ENCODE measurements around the gene CCDC88B.
A peak's percentile ranks its signal among the peaks of the same experiment; 100 is the strongest.

CCDC88B gene

DNA sequence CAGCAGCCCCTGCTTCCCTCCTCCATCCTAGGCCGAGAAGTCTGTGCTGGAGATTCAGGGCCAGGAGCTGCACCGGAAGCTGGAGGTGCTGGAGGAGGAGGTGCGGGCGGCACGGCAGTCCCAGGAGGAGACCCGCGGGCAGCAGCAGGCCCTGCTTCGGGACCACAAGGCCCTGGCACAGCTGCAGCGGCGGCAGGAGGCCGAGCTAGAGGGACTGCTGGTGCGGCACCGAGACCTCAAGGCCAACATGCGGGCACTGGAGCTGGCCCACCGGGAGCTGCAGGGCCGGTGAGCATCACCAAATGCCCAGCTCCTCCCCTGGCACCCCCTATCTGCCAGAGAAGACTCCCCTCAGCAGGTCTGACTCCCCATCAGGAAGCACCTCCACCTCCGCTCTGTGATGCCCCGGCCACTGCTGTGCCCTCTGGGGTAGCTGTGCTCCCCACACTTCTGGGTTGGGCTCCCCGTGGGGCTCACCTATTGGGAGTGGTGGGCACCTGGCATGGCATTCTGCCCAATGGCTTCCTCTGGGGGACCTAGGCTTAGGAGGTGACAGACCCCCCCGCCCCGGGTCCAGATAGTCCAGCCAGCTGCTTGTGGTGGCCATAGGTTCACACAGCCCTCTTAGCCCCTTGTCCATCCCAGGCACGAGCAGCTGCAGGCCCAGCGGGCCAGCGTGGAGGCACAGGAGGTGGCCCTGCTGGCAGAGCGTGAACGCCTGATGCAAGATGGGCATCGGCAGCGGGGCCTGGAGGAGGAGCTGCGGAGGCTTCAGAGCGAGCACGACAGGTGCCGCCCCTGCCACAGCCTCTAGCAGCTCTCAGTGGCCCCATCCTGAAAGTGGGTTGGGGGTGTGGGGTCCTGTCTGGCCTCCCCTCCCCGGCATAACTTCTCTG is 12.3 kb downstream of the CCDC88B start:
- no peak for TF ChIP-seq FOXP2 (optimal IDR thresholded peaks at IDR 0.05; ENCODE audit: borderline replicate concordance, extremely low read depth, extremely low read length, insufficient read depth)
- TF ChIP-seq TAF1 (IDR thresholded peaks at IDR 0.05; ENCODE audit: borderline replicate concordance, insufficient read depth, low read length), result no peak
- TF ChIP-seq SIN3A (IDR thresholded peaks at IDR 0.05; ENCODE audit: borderline replicate concordance, insufficient read depth, low read length), result no peak

DNA sequence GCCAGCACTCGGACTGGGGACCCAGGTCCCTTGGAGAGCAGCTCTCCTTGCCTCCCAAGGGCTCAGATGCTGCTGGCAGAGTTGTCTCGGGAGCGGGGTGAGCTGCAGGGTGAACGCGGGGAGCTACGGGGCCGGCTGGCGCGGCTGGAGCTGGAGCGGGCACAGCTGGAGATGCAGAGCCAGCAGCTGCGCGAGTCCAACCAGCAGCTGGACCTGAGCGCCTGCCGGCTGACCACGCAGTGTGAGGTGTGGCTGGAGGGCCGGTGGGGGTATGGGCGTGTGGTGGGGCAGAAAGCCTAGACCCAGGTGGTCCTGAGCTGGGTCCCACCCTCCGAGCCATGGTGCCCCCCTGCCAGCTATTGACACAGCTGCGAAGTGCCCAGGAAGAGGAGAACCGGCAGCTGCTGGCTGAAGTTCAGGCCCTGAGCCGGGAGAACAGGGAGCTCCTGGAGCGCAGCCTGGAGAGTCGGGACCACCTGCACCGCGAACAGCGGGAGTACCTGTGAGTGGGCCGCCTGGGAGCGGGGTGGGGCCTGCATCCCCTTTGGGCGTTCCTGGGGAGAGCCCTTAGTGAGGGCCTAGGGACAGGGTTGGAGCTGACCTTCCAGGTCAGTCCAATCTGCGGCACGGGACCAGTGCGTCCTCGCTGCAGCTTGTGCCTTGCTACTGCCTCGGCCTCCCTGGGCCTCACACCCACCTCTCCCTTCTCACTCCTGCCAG is 13.2 kb downstream of the CCDC88B start:
- no peak for TF ChIP-seq TAF1 (IDR thresholded peaks at IDR 0.05; ENCODE audit: borderline replicate concordance, insufficient read depth, low read length)
- TF ChIP-seq SIN3A (IDR thresholded peaks at IDR 0.05; ENCODE audit: borderline replicate concordance, insufficient read depth, low read length), result no peak
- no peak for TF ChIP-seq FOXP2 (optimal IDR thresholded peaks at IDR 0.05; ENCODE audit: borderline replicate concordance, extremely low read depth, extremely low read length, insufficient read depth)
- TF ChIP-seq POLR2AphosphoS5 (IDR thresholded peaks at IDR 0.05; ENCODE audit: low read depth, low read length), result no peak
- TF ChIP-seq, protein P1, sequence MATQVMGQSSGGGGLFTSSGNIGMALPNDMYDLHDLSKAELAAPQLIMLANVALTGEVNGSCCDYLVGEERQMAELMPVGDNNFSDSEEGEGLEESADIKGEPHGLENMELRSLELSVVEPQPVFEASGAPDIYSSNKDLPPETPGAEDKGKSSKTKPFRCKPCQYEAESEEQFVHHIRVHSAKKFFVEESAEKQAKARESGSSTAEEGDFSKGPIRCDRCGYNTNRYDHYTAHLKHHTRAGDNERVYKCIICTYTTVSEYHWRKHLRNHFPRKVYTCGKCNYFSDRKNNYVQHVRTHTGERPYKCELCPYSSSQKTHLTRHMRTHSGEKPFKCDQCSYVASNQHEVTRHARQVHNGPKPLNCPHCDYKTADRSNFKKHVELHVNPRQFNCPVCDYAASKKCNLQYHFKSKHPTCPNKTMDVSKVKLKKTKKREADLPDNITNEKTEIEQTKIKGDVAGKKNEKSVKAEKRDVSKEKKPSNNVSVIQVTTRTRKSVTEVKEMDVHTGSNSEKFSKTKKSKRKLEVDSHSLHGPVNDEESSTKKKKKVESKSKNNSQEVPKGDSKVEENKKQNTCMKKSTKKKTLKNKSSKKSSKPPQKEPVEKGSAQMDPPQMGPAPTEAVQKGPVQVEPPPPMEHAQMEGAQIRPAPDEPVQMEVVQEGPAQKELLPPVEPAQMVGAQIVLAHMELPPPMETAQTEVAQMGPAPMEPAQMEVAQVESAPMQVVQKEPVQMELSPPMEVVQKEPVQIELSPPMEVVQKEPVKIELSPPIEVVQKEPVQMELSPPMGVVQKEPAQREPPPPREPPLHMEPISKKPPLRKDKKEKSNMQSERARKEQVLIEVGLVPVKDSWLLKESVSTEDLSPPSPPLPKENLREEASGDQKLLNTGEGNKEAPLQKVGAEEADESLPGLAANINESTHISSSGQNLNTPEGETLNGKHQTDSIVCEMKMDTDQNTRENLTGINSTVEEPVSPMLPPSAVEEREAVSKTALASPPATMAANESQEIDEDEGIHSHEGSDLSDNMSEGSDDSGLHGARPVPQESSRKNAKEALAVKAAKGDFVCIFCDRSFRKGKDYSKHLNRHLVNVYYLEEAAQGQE (IDR thresholded peaks at IDR 0.05; ENCODE audit: insufficient read depth in 1 of 2, low read depth in 2 of 2, low read length in 2 of 2), result no peak

GRCh38 chr11:64353715-64354506 is 13.9 kb downstream of the CCDC88B start:
- no peak for TF ChIP-seq FOXP2 (optimal IDR thresholded peaks at IDR 0.05; ENCODE audit: borderline replicate concordance, extremely low read depth, extremely low read length, insufficient read depth)
- TF ChIP-seq, protein P1 (IDR thresholded peaks at IDR 0.05; ENCODE audit: insufficient read depth in 1 of 2, low read depth in 2 of 2, low read length in 2 of 2), result no peak
- no peak for TF ChIP-seq SIN3A (IDR thresholded peaks at IDR 0.05; ENCODE audit: borderline replicate concordance, insufficient read depth, low read length)
- no peak for TF ChIP-seq POLR2AphosphoS5 (IDR thresholded peaks at IDR 0.05; ENCODE audit: low read depth, low read length)

GRCh38 chr11:64355078-64355940 is 15.3 kb downstream of the CCDC88B start:
- TF ChIP-seq POLR2AphosphoS5 (IDR thresholded peaks at IDR 0.05; ENCODE audit: low read depth, low read length), result no peak
- TF ChIP-seq FOXP2 (optimal IDR thresholded peaks at IDR 0.05; ENCODE audit: borderline replicate concordance, extremely low read depth, extremely low read length, insufficient read depth), result peak; percentile 72

DNA sequence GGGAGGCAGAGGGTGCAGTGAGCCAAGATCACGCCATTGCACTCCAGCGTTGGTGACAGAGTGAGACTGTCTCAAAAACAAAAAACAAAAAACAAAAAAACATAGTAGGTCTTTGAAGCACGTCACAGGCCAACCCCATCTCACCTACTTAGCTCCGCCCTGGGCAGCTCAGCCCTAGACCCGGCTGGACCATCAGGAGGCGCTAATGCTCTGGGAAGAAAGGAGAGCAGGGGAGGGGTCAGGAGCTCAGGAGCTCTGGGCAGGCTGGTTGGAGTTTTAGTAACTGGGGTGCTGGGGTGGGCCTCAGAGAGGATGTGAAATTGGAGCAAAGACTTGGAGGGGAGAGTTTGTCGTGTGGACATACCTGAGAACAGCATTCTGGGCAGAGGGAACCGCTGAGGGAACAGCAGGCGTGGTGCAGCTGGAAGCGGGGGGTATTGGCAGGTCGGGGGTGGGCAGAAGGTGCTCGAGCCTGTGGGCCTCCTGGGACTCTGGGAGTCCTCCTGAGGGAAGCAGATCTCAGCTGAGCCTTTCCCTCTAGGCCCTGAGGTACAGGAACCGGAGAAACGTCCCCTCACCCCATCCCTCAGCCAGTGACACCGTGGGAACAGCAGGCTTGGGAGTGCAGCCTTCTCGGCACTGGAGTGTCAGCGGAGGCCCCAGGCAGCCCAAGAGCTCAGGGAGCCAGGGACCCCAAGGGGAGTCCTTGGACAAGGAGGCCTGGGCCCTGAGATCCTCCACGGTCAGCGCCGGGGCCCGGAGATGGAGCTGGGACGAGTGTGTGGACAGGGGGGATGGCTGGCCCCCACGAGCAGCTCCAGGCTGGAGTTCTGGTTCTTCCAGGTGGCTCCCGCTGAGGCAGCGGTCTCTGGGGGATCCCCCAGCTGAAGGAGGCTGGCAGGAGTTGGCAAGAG is 16.8 kb downstream of the CCDC88B start:
- no peak for TF ChIP-seq SIN3A (IDR thresholded peaks at IDR 0.05; ENCODE audit: borderline replicate concordance, insufficient read depth, low read length)

DNA sequence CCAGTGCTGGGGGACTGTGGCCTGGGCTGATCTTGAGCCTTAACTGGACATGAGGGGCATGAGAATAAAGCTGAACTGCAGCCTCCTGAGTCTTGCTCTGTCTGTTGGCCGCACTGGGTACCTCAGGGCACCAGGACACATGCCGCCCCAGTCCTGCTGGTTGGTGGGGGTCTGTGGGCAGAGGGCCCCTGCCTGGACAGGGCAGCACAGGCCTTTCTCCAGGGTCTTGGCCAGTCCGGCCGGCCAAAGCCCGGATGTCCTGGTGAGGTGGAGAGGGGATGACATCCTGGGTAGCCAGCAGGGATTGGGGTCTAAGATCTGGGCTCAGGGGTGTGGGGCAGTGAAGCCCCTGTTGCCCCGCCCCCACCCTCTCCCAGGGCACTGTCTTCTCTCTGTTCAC is 17.4 kb downstream of the CCDC88B start:
- no peak for TF ChIP-seq FOXP2 (optimal IDR thresholded peaks at IDR 0.05; ENCODE audit: borderline replicate concordance, extremely low read depth, extremely low read length, insufficient read depth)
- TF ChIP-seq, protein P1 (IDR thresholded peaks at IDR 0.05; ENCODE audit: insufficient read depth in 1 of 2, low read depth in 2 of 2, low read length in 2 of 2), result no peak
- no peak for TF ChIP-seq POLR2AphosphoS5 (IDR thresholded peaks at IDR 0.05; ENCODE audit: low read depth, low read length)
- no peak for TF ChIP-seq TAF1 (IDR thresholded peaks at IDR 0.05; ENCODE audit: borderline replicate concordance, insufficient read depth, low read length)
- no peak for TF ChIP-seq SIN3A (IDR thresholded peaks at IDR 0.05; ENCODE audit: borderline replicate concordance, insufficient read depth, low read length)

Measured in PFSK-1 (cell line).